HG02885 (cell line): Measurements from ENCODE around the gene C22orf23.
"Not testable (repeated sequence)": the region's sequence is repeated elsewhere in the genome, so short reads cannot be mapped to it uniquely, and the experiment has no call there.

Experiments
- ATAC-seq: cut with Tn5 transposase; IDR thresholded peaks from one replicate; pipeline ENCODE4 v1.9.1; 2021; ENCODE audit warnings: mild to moderate bottlenecking; ENCODE audit not compliant: unreplicated experiment, poor library complexity

The C22orf23 gene

DNA sequence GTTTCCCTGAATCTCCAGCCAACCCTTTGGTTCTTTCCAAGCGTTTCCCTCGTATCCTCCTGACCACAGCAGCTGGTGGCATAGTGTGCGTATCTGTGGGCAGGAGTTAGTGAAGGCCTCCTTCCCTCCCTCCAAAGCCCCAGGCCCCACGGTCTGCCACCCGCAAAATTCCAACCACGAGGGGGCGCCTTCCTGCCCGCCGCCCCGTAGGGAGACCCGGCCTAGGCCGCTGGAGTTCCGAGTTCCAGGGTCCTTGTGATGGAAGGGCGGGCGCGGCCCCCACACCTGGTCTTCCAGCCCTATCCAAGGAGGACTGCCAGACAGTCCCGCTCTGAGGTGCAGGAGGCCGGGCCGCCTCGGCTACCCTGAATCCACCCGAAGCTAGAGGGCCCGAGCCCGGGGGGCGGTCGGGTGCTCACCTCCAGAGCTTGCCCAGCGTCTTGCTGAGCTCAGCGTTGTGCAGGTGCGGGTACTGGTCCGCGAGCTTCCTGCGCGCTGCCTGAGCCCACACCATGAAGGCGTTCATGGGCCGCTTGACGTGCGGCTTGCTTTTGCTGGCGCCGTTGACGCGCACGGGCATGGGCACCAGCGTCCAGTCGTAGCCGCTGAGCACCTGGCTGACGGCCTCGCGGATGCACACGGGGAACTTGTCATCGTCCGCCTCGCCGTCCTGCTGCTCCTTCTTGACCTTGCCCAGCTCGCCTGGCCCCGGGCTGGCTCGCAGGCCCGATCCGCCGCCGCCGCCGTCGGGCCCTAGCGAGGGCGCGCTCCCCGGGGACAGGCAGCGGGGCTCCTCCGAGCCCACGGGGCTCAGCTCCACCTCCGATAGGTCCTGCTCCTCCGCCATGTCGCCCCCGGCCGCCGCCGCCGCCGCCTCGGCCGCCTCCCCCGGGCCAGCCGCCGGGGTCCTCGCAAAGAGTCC, 29.8 kb upstream of the C22orf23 start:
- ATAC-seq, result no peak

DNA sequence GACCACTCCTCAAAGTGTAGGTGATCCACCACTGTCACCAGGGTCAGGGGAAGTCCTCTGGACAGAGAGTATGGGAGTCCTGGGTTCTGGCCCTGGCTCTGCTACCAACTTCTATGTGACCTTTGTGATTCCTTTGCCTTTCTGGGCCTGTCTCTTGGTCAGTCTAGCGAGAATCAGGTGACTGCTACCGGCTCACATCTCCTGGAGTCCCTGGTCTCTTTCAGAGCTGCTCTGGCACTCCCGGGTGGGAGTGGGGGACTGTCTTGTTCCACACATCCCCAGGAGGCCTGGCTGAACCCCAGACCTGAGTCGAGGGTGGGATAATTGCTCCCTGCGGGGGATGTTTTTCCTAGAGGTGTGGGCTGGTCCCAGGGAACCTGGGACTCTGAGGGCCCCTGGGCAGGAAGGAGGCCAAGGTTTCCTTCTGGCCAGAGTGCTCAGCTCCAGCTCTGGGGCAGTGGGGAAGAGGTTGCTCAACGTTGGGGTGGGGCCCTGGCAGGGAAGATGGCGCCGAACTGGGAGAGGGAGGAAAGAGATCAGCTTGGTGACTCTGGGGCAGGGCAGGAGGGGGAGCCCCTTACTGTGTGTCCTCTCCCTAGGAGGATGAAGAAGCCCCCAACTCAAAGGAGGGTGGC, 28.9 kb upstream of the C22orf23 start:
- ATAC-seq, result no peak

DNA sequence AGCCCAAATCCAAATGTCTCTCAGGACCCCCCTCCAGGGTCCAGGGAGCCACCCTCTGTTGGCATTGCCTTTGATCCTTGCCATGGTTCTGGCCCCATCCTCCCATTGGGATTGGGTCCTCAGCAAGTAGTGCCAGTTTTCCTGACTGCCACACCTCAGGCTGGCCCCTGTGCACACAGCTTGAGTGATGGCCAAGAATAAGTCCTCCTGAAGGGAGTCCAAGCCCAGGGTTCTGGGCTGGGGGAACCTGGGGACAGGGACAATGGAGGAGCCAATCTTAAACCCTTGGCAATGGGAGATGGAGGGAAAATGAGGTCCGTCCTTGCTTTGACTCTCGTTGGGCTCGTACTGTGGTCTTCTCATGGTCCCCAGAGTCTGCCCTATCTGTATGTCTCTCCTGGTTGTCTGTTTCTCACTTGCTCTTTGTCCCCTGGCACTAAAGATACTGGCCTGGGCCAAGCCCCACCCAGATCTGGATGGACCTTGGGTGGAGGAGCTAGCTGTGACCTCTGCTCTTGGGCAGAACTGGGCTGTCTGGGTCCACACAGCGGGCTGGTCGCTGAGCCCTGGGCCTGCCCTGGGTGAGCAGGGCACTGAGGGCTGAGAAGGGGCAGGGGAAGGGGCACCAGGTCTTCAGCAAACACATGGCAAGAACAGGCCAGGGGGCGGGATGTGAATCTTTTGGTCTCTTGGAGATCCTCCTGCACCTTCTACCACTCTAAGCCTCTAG, 28.0 kb upstream of the C22orf23 start:
- no peak for ATAC-seq

DNA sequence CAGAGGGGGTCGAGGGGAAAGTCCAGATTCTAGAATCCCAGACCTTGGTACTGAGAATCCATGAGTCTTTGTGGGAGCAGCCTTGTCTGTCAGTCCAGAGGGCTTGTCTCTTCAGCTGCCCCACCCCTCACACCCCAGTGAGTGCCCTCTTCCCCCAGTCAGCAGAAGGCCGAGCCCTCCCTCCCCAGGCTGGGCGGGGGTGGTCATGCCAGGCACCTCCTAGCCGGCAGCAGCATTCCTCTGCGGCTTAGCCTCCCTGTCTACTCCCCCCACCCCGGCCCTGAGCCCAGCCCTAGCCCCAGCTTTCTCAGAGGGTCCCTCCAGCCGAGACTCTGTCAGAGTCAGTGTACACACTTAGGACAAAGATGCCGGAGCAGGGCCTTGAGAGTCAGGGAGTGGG, 26.4 kb upstream of the C22orf23 start:
- no peak for ATAC-seq

DNA sequence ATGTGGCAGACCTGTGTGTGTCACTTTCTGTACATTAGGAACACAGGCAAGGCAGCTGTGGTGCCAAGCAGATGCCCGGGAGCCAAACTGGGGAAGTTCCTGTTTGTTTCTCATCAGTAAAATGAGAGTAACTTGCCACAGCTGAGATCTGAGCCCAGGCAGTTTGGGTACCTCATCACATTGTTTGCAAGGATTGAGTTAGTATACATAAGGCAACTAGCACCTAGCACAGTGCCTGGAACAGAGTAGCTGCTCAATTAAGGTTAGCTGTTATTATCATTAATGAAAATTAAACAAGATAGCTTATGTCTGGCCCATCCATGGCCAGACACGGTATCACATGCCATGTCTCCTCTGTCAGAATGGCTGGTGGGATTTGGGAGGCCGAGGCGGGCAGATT, 23.1 kb upstream of the C22orf23 start:
- no peak for ATAC-seq

DNA sequence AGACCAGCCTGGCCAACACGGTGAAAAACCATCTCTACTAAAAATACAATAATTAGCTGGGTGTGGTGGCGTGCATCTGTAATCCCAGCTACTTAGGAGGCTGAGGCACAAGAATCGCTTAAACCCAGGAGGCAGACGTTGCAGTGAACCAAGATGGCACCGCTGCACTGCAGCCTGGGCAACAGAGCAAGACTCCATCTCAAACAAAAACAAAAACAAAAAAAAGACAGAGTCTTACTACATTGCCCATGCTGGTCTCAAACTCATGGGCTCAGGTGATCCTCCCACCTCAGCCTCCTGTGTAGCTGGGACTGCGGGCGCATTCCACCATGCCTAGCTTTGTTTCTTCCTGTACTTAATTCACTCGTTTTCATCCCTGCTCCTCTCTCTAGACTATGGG, 22.6 kb upstream of the C22orf23 start:
- ATAC-seq, result not testable (repeated sequence)

DNA sequence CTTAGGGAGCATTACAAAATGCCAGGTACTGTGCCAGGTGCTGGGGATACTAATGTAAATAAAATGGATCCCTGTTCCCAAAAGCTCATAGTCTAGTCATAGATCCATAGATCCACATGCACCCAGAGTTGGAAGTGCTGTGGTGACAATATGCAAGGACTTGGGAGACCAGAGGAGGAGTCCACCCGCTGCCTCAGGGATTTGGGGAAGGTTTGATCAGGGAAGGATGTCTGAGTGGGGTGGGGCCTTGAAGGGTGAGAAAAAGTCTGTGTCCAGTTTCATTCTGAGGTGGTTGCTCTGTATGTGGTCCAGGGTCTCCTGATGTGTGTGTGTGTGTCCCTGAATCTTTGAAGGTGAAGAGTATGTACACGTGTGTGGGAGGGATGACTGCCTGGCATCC, 21.8 kb upstream of the C22orf23 start:
- ATAC-seq, result no peak

DNA sequence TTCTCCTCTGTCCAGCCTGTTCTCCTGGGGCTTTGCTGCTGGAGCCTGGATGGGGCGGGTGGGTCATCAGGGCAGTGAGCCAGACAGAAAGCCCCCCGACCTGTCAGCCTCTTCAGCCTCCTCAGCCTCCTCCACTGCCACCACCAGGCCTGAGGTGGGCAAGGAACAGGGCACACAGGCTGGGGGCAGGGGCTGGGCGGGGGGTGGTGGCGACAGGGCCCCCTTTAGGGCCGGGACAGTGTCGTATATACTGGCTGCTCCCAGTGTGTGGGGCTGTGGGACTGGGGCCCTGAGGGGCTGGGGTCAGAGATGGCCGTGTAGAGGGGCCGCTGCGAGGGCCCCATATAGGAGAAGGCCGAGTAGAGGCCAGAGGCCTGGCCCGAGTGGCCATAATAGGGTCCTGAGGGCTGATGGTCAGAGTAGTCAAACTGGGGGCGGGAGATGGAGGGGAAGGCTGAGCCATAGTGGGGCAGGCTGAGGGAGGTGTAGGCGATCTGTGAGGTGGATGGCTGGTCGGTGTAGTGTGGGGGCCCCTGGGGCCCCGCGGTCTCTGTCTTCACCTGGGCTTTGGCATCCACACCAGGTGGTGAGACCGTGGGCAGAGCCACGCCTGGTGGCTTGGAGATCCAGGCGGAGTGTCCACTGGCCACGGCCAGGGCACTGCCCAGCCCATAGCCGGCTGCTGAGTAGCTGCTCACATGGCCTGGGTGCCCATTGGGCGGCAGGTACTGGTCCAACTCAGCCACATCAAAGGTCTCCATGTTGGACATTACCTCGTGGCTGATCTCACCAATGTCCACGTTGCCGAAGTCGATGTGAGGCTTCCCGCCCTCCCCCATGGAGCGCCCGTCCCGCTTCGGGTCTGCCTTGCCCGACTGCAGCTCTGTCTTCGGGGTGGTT, 20.1 kb upstream of the C22orf23 start:
- no peak for ATAC-seq

DNA sequence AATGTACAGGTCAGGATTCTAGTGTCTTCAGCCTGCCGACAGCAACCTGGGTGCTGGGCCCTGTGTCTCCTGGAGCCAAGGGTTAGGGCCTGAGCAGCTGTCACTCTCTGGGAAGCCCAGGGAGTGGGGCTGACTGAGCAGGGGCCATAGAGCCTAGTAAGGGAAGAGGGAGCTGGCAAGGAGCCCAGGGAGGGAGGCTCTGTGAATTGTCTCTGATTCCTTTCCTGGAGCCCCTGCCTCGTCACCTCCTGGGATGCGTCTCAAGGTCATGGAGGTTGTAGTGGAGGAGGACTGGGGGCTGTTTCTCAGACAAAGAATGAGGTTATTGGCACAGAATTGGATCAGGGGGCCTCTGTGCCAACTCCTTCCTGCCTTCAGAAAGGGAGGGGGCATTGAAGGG, 19.1 kb upstream of the C22orf23 start:
- ATAC-seq, result no peak

DNA sequence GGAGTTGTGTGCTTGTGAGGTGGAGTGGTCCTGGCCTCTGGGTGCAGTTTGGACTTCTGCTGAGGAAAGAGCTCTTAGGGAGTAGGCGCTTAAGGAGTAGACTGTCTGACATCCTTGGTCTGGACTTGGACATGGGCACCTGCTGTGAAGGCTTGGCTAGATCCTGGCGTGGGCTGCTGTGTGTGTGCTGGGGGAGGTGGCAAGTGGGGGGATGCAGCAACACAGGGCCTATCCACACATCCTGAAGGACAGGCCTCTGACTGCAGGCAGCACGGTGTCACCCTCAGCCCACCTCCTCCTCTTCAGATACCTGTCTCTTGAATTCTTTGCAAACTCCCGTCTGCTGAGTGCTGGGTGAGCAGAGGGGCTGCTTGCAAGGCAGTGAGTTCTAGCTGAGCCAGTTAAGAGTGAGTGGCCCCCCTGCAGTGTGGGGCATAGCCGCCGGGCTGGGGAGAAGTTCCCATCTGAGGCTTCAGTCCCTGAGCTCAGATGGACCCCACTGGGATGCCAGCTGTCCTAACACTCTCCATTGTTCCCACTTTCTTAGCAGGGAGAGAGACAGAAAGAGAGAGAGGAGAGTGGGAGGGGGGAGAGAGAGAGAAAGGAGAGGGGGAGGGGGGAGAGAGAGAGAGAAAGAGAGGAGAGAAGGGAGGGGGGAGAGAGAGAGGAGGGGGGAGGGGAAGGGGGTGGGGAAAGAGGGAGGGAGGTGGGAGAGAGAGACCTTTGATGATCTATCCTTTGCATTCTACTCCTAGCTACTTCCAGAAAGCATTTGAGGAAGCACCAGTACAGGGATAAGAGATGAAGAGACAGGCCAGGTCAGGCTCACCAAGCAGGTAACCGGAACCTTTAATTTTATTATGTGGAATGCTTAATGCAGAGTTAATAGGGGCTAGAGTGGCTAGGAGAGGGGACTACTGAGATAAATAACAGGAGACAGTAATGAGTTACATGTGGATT, 18.4 kb upstream of the C22orf23 start:
- no peak for ATAC-seq

DNA sequence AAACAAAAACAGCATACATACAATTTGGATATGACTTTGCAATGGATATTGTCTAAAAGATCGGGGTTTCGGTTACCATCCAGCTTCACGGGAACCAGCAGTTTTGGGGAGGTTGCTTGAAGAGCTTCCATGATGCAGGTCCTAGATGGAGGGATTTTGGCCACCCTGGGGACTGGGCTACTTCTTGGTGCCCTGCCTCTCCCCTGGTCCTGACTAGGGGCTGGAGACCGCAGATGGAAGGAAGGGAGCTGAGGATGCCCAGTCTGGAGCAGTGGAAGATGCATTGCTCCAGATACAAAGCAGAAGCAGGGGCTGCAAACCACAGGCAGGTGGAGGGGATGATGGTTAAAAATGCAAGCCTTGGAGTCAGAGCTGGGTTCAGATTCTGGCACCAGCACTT, 17.5 kb upstream of the C22orf23 start:
- ATAC-seq, result no peak

DNA sequence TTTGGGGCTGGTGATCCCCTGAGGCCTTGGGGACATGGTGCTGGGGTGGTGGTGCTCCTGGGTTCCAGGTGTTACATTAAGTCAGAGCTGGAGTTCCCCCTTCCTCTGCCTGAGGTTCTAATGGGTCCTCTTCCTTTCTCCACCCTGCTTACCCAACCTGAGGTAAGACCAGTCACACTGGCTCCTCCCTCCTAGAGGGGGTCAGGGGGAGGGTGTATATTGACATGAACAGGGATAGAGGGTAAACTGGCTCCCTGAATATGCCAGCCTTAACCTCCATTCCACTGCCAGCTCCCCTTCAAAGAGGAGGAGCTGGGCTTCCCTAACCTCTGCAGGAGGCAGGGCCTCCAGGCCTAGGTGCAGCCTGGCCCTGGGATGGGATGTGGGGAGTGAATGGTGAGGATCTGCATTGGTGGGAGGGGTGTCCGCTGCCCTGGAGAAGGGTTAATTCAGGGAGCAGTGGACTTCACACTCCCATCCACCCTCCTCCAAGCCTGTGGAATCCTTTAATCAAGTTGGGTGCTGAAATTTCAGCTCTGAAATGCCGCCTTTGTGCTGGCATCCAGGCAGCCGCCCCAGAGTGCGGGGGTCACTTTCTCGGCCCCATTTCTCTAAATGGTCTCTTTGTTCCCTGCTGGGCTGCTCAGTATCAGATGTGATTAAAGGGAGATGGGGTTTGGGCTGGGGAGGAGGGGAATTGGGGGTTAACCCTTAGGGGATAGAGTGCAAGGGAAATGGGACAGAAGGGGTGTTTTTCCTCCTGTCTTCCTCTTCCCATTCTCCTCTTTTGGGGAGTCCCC, 15.3 kb upstream of the C22orf23 start:
- no peak for ATAC-seq

DNA sequence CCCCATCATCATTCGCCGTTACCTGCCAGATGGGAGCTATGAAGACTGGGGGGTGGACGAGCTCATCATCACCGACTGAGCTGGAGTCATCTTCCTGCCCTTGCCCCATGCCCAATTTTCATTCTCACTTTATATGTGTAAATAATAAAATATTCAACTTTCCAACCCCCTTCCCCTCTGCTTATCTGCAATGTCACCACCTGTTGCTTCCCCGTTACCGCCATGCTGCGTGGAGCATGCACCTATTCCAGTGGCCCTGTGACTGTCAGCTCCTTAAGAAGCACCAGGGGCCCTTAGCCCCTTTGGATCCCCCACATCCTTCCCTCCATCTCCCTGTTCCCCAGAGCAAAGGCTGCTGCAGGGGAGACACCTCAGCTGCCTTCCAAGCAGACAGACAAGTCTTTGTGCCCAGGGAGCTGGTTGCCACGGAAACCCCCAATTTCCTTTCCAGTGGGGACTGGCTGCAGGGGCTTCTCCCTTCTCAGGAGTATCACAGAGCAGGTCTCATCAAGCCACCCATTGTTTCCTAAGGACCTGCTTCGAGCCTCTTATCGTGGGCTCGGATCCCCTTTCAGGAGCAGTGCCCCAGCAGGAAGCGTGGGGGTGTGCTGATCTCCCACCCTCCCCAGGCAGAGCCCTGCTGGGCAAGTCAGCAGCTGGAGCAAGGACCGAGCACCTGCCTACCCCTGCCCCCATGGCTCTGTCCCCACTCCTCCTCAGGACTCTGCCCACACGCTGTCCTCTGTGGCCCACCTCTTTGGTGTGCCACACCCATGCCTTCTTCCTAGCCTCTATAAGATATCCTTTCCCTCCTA, 14.4 kb upstream of the C22orf23 start:
- ATAC-seq, result no peak

DNA sequence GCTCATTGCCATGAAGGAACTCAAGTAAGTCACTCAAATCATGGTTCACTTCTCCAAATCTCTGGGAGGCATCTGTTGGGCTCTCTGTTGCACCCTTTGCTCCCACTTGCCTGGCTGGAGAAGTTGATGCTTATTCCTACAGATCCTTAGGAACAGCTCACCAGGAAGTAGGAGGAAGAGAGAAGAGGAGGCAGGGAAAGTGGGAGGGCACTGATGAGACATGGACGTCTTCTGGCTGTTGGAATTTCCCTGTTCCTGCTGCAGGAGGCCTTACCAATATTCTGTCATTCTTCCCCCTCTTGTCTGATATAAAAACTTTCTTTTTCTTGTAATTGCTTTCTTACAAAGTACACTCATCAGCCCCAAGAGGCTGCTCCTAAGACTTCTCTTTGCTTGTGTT, 13.7 kb upstream of the C22orf23 start:
- ATAC-seq, result no peak

DNA sequence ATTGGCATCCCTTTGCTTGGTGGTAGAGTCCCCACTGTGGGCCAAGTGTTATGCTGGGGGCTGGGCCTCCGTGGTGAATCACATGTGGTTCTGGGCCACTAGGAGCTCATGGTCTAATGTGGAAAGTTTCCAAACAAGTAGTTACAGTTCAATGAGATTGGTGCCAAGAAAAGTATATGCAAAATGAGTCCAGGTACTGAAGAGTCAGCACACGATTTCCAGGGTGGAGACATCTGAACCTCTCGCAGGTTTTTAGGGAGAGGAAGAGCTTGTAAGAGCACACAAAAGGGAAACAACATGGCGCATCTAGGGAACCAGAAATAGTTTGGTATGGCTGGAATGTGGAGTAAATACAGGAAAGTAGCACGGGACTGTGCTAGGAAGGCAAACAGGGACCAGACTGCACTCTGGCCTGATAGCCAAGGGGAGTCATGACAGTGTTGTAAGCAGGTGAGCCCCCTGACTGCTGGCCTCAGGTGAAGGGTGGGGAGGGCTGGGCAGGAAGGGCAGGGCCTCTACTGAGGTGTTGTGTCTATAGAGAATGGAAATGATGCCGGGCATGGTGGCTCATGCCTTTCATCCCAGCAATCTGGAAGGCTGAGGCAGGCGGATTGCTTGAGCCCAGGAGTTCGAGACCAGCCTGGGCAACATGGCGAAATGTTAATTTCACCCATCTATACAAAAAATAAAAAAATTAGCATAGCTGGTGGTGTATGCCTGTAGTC, 12.7 kb upstream of the C22orf23 start:
- no peak for ATAC-seq

DNA sequence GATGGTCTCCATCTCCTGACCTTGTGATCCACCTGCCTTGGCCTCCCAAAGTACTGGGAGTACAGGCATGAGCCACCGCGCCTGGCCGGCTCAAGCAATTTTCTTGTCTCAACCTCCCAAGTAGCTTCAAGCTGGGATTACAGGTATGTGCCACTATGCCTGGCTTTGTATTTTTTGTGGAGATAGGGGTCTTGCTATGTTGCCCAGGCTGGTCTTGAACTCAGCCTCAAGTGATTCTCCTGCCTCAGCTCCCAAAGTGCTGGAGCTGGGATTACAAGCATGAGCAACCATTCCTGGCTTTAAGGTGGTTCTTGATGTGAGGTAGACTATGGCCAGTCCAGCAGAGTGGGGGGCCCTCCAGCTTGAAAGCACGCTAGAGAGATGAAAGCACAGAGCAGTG, 7.7 kb upstream of the C22orf23 start:
- ATAC-seq, result no peak
